RPMI7951 (cell line): ENCODE results near the gene IP6K3. TPM values are rescaled to one million over a fixed set of nuclear protein-coding genes. Genes with fewer than 3 reads are reported as not detected.

Source experiments
- DNase-seq: peaks from one replicate; pipeline ENCODE4 v3.0.0-alpha.2; 2012; ENCODE audit warnings: low read depth
- total RNA-seq: library from RNA; depleted of rRNA; stranded (reverse); fragments of >200 nt; shearing (Covaris generic); gene quantifications from 2 replicates; pipeline ENCODE4 v1.2.3, GENCODE V29; 2014; rRNA removed

Gene IP6K3
- total RNA-seq, 1 experiment from 2014 or later = 0.36 TPM

DNA sequence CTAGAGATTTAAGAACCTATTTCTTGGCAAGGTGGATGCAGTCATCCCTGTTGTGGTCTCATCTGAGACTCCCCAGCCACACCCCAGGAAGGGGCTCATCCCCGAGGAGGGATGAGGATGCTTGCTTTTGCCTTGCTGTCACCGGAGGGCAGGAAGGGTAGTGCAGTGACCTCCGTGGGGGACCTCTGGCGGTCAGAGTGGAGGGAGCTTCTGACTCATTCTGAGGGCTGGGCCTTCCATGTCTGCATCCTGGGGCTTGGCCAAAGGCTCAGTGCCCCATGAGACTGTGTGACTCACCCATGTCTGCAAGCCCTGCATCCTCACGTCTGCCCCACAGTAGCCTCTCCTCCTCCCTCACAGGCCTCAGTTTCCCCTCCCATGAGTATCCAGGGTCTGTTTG, 73.9 kb downstream of the IP6K3 start:
- DNase-seq = peak; percentile 95

DNA sequence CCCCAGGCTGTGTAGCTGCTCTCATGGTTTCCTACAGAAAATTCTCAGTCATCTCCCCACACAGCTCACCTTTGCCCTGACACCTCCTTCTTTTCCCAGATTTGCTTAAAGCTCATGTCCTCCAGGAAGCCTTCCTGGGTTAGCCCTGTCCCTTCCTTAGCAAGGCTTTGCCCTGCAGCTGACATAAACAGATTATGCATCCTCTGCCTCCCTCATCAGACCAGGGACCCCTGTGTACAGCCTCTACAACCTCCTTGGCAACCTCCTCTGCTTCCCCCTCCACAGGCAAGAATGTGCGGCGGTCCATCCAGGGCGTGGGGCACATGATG, 75.0 kb downstream of the IP6K3 start:
- peak; percentile 8 for DNase-seq

Other genes starting within 250 kb of the IP6K3 start
- gene BAK1, start 166.6 kb downstream of the IP6K3 start, total RNA-seq = 26.4 and 34.8 TPM in 2 replicates
- 24.4 and 27.9 TPM in 2 replicates for gene ITPR3, start 125.6 kb downstream of the IP6K3 start, total RNA-seq
- 58.2 and 66.4 TPM in 2 replicates for gene UQCC2, start 35.2 kb downstream of the IP6K3 start, total RNA-seq
- gene LEMD2, start 42.2 kb upstream of the IP6K3 start, total RNA-seq = 34.1 and 46.9 TPM in 2 replicates
- gene MLN, start 57.1 kb upstream of the IP6K3 start, total RNA-seq = not detected in 2 replicates